DOHH2 (cell line): Measurements from ENCODE around the gene CCR5.

Experiments used
- H3F3A ChIP-seq: fragments of 200-600 bp; sonication (generic), shearing (Covaris generic); 2 replicates; pipeline ENCODE4 v1.6.0; 2016; ENCODE audit warnings: antibody characterized with exemption, mild to moderate bottlenecking; ENCODE audit not compliant: control insufficient read depth, insufficient read depth
- H3K27ac ChIP-seq: fragments of 200-600 bp; sonication (generic); 2 replicates; pipeline ENCODE4 v1.5.1; 2014; ENCODE audit warnings: low read depth, mild to moderate bottlenecking, low read length, moderate library complexity
- H3K27me3 ChIP-seq: fragments of 200-600 bp; sonication (generic); 2 replicates; pipeline ENCODE4 v1.6.1; 2014; ENCODE audit warnings: mild to moderate bottlenecking, low read length, mixed read lengths; ENCODE audit not compliant: control insufficient read depth
- H3K36me3 ChIP-seq: fragments of 200-600 bp; sonication (generic); 2 replicates; pipeline ENCODE4 v1.6.1; 2014; ENCODE audit warnings: mild to moderate bottlenecking, low read length, moderate library complexity, mixed read lengths; ENCODE audit not compliant: control insufficient read depth
- H3K4me1 ChIP-seq: fragments of 200-600 bp; sonication (generic); 2 replicates; pipeline ENCODE4 v1.6.1; 2014; ENCODE audit warnings: mild to moderate bottlenecking, low read length, mixed read lengths; ENCODE audit not compliant: control insufficient read depth
- H3K4me2 ChIP-seq: fragments of 200-600 bp; sonication (generic); 2 replicates; pipeline ENCODE4 v1.6.0; 2014; ENCODE audit warnings: mild to moderate bottlenecking, low read length, moderate library complexity
- H3K4me3 ChIP-seq: fragments of 200-600 bp; sonication (generic); 2 replicates; pipeline ENCODE4 v1.5.1; 2014; ENCODE audit warnings: mild to moderate bottlenecking, low read length, mixed read lengths
- H3K79me2 ChIP-seq: fragments of 200-600 bp; sonication (generic); 2 replicates; pipeline ENCODE4 v1.6.1; 2014; ENCODE audit warnings: mild to moderate bottlenecking, low read length, mixed read lengths; ENCODE audit not compliant: control insufficient read depth
- H3K9me2 ChIP-seq: fragments of 200-600 bp; sonication (generic); replicated peaks from 2 replicates; pipeline ENCODE4 v1.6.1; 2014; ENCODE audit warnings: mild to moderate bottlenecking, low read length, mixed read lengths; ENCODE audit not compliant: control insufficient read depth
- H3K9me3 ChIP-seq: fragments of 200-600 bp; sonication (generic); 2 replicates; pipeline ENCODE4 v1.6.1; 2014; ENCODE audit warnings: antibody characterized with exemption, low read length, mixed read lengths; ENCODE audit not compliant: control insufficient read depth, insufficient read depth
- H4K20me1 ChIP-seq: fragments of 200-600 bp; sonication (generic); 2 replicates; pipeline ENCODE4 v1.6.0; 2014; ENCODE audit warnings: low read depth, mild to moderate bottlenecking, antibody characterized with exemption, low read length, moderate library complexity; ENCODE audit not compliant: control insufficient read depth, insufficient read depth
- CTCF ChIP-seq: fragments of 200-600 bp; sonication (generic); IDR thresholded peaks from one replicate; pipeline ENCODE4 v1.5.1; 2014; ENCODE audit warnings: antibody characterized with exemption, mild to moderate bottlenecking, low read depth, low read length; ENCODE audit not compliant: poor library complexity, severe bottlenecking
- EZH2phosphoT487 ChIP-seq: fragments of 200-600 bp; sonication (generic); IDR thresholded peaks from 2 replicates; pipeline ENCODE4 v1.6.1; 2017; ENCODE audit warnings: borderline replicate concordance, mild to moderate bottlenecking, antibody characterized with exemption, low read length, moderate library complexity, mixed read lengths

Gene CCR5

GRCh38 chr3:46422617-46423016 lies 51.9 kb downstream of the CCR5 start:
- H3K27ac ChIP-seq, result no peak overlapping the region
- H3K4me2 ChIP-seq, result no peak overlapping the region
- H3K79me2 ChIP-seq, result no peaks in the 10 kb centered on the region

GRCh38 chr3:46423588-46423987 lies 52.8 kb downstream of the CCR5 start:
- H3K79me2 ChIP-seq, result no peaks in the 10 kb centered on the region
- no peak overlapping the region for H3K27ac ChIP-seq
- no peaks in the 10 kb centered on the region for H3K9me2 ChIP-seq
- no peaks in the 10 kb centered on the region for H4K20me1 ChIP-seq
- H3K36me3 ChIP-seq, result no peaks in the 10 kb centered on the region
- no peaks in the 10 kb centered on the region for H3F3A ChIP-seq
- H3K9me3 ChIP-seq, result no peaks in the 10 kb centered on the region
- no peak overlapping the region for H3K4me3 ChIP-seq
- peaks cover 3% of the 10 kb centered on the region; the same call in 1 of the 2 replicates for H3K27me3 ChIP-seq
- H3K4me1 ChIP-seq, result no peaks in the 10 kb centered on the region
- H3K4me2 ChIP-seq, result no peak overlapping the region
- no peak for TF ChIP-seq EZH2phosphoT487
- no peak for TF ChIP-seq CTCF

More at GRCh38 chr3:46422617-46423016, 51.9 kb downstream of the CCR5 start:
- no peaks in the 10 kb centered on the region for H3F3A ChIP-seq
- no peaks in the 10 kb centered on the region for H3K9me2 ChIP-seq
- H3K27me3 ChIP-seq, result peaks cover 3% of the 10 kb centered on the region; the same call in 1 of the 2 replicates
- H4K20me1 ChIP-seq, result no peaks in the 10 kb centered on the region
- no peaks in the 10 kb centered on the region for H3K36me3 ChIP-seq
- TF ChIP-seq CTCF (no peak), EZH2phosphoT487 (no peak)
- H3K4me1 ChIP-seq, result no peaks in the 10 kb centered on the region
- H3K4me3 ChIP-seq, result no peak overlapping the region
- H3K9me3 ChIP-seq, result no peaks in the 10 kb centered on the region
